BLaER1 treated with 17β-estradiol and CSF1 and Interleukin-3, amounts not matched to agents 10 nM and 100 nM (cell line): Measurements from ENCODE around the gene MCL1.
"Not testable (repeated sequence)": the region's sequence is repeated elsewhere in the genome, so short reads cannot be mapped to it uniquely, and the experiment has no call there.

Experiments used
- H3K27ac ChIP-seq, 11 experiments: shearing (Covaris generic); formaldehyde crosslinking; 2 replicates each; pipeline ENCODE4 v1.8.1; 2022
- H3K27me3 ChIP-seq, 11 experiments: shearing (Covaris generic); formaldehyde crosslinking; 2 replicates each; pipeline ENCODE4 v1.8.1; 2022
- H3K36me3 ChIP-seq, 11 experiments: shearing (Covaris generic); formaldehyde crosslinking; 2 replicates each; pipeline ENCODE4 v1.8.1; 2022
- H3K4me1 ChIP-seq, 10 experiments: shearing (Covaris generic); formaldehyde crosslinking; 2 replicates each; pipeline ENCODE4 v1.8.1; 2022
- H3K4me2 ChIP-seq, 11 experiments: shearing (Covaris generic); formaldehyde crosslinking; 2 replicates each; pipeline ENCODE4 v1.8.1; 2022
- H3K4me3 ChIP-seq, 10 experiments: shearing (Covaris generic); formaldehyde crosslinking; 2 replicates each; pipeline ENCODE4 v1.8.1; 2022
- H3K9ac ChIP-seq, 11 experiments: shearing (Covaris generic); formaldehyde crosslinking; 2 replicates each; pipeline ENCODE4 v1.8.1; 2022
- H3K9me3 ChIP-seq, 11 experiments: shearing (Covaris generic); formaldehyde crosslinking; replicated peaks in 1 of 11; 2 replicates each; pipeline ENCODE4 v1.8.1; 2022
- H4K20me1 ChIP-seq, 11 experiments: shearing (Covaris generic); formaldehyde crosslinking; 2 replicates each; pipeline ENCODE4 v1.8.1; 2022
- Cebpa-rat ChIP-seq, 11 experiments: shearing (Covaris generic); IDR thresholded peaks; 2 replicates each; pipeline ENCODE4 v1.8.1; 2022

MCL1 gene

DNA sequence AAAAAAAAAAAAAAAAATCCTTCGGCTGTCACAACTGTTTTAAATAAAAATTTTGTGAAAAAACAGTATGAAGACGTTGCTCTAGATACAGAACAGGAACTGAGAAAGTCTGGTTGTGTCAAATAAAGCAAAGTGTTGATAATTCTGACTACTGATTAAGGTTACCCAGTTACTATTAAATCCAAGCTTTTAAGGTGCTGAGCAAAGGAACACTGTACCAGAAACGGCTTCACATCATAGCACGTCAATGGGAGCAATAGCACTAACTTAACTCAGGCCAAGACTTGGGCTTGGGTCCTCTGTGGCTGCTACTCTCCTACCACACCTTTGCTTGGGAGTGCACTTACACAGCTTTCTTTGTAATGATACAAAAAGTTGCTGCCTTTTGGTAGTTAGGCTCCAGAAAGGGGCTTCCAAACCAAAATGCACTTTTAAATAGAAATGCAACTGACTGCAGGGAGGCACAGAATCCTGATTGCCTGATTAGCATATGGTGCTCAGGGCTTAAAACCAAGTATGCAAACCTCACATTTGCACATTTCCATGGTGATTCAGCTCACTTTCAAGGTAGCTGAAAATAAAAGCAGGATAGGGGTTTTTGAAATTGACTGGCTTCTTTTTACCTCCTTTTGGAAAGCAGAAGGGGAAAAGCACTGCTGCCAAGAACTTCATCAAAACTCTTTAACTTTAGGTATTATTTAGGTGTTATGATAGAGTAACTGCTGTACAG is 6.3 kb downstream of the MCL1 start:
- H4K20me1 ChIP-seq, result peaks cover 98 to 100% (median 100%) of the 10 kb centered on the region in 11 experiments
- peaks cover 73 to 89% (median 85%) of the 10 kb centered on the region in 11 experiments for H3K36me3 ChIP-seq
- peak overlapping the region in 5 of 10 experiments; percentile 21 to 99 (median 43); a peak in 9 of 20 replicates for H3K4me3 ChIP-seq
- TF ChIP-seq Cebpa-rat (IDR thresholded peaks at IDR 0.05), result no peak
- H3K9me3 ChIP-seq, result no peaks in the 10 kb centered on the region; a peak in 3 of 22 replicates
- H3K9ac ChIP-seq, result peak overlapping the region in 5 of 11 experiments; percentile 7 to 100 (median 63); a peak in 7 of 22 replicates
- H3K27me3 ChIP-seq, result no peaks in the 10 kb centered on the region
- peak overlapping the region; percentile 14 to 99 (median 92); a peak in 18 of 22 replicates for H3K4me2 ChIP-seq
- H3K4me1 ChIP-seq, result peaks cover 61 to 86% (median 78%) of the 10 kb centered on the region in 10 experiments
- H3K27ac ChIP-seq, result peak overlapping the region in 4 of 11 experiments; percentile 12 to 99 (median 36); a peak in 6 of 22 replicates

DNA sequence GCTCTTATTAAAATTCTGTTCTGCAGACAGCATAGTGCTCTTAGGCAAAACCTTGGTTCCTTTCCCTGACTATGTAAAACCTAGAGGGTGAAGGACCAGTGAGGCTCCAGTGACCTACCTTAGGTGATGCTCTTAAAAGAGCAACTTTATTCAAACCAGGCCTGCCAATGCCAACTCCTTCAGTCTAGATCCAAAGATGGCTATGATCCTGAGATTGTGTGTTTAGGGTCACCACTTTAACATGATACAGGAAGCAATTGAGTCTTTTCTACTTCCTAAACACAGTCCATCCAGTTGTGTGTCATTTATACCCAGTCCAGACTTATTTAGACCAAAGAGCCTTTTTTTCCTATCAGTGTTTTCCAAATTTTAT is 10.8 kb downstream of the MCL1 start:
- peak overlapping the region; percentile 92 to 100 (median 99) for H3K4me2 ChIP-seq
- H3K4me3 ChIP-seq, result peak overlapping the region in 9 of 10 experiments; percentile 27 to 61 (median 42); a peak in 15 of 20 replicates
- TF ChIP-seq Cebpa-rat (IDR thresholded peaks at IDR 0.05), result no peak
- H4K20me1 ChIP-seq, result peaks cover 58 to 100% (median 75%) of the 10 kb centered on the region in 11 experiments
- peak overlapping the region; percentile 16 to 100 (median 91); a peak in 20 of 22 replicates for H3K27ac ChIP-seq
- peaks cover 74 to 100% (median 97%) of the 10 kb centered on the region in 10 experiments for H3K4me1 ChIP-seq
- H3K27me3 ChIP-seq, result no peaks in the 10 kb centered on the region
- no peaks in the 10 kb centered on the region for H3K9me3 ChIP-seq
- peak overlapping the region; percentile 52 to 92 (median 71) for H3K9ac ChIP-seq
- H3K36me3 ChIP-seq, result peaks cover 28 to 51% (median 40%) of the 10 kb centered on the region in 11 experiments

DNA sequence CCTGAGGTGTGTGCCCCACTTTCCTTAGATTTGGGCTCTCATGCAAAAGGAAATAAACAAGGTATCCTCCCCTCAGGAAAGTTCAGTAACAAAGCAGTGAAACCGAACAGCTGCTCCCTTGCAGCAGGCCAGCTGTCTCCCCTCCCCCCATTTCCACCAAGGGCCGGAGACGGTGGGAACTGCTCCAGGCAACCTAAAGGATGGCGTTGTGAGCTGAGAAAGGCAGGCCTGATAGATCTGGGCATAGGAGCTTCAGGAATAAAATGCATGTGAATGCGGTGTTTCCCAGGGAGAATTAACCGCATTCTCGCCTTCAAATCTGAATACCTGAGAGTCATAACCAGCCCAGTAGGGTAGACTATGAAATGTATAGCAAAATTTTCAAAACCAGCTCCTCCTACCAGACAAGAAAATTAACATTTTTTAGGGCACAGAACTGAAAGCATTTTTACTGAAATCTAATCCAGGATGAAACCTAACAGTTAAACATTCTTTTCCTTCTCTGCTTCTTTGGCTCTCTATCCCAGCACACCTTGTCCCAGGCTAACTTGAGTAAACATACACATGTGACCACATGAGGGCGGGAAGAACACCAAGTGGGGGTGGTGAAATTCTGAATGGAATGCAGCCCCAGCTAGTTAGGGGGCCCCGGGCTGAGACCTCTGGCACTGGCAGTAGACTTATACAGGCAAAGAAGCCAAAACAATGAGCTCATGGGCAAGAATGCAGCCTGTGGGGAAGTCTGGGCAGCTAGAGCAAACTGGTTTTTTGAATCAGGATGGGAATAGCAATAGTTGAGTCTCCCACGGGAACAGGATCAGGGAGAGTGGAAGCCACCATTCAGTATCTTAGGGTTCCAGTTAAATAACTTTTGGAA is 11.5 kb downstream of the MCL1 start:
- peak overlapping the region; percentile 52 to 92 (median 71) for H3K9ac ChIP-seq
- peaks cover 22 to 44% (median 33%) of the 10 kb centered on the region in 11 experiments for H3K36me3 ChIP-seq
- no peaks in the 10 kb centered on the region for H3K9me3 ChIP-seq
- peak overlapping the region; percentile 16 to 100 (median 91) for H3K27ac ChIP-seq
- H3K4me2 ChIP-seq, result peak overlapping the region; percentile 92 to 100 (median 99)
- H3K4me1 ChIP-seq, result peaks cover 74 to 100% (median 97%) of the 10 kb centered on the region in 10 experiments
- TF ChIP-seq Cebpa-rat (IDR thresholded peaks at IDR 0.05), result no peak
- peaks cover 52 to 100% (median 68%) of the 10 kb centered on the region in 11 experiments for H4K20me1 ChIP-seq
- H3K4me3 ChIP-seq, result peak overlapping the region; percentile 27 to 61 (median 42)
- no peaks in the 10 kb centered on the region for H3K27me3 ChIP-seq

DNA sequence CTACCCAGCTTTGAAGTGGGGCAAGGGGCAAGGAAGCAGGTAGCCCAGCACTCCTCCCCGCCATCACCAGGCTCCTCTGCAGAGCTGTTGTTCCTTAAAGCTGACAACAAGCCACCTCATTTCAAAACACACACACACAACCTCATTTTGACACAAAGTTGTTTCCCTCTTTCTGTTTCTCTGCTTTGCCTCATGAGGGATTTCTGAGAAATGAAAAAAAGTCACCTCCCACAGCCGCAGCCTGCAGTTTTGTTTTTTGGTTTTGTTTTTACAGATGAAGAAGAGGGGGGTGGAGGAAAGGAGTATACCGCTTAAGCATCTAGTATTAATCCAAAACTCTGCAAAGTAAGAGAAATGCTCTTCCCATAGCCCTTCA is 12.1 kb downstream of the MCL1 start:
- peaks cover 15 to 38% (median 27%) of the 10 kb centered on the region in 11 experiments; a peak in 21 of 22 replicates for H3K36me3 ChIP-seq
- peak overlapping the region; percentile 16 to 100 (median 91) for H3K27ac ChIP-seq
- peak overlapping the region; percentile 52 to 92 (median 71) for H3K9ac ChIP-seq
- H3K27me3 ChIP-seq, result no peaks in the 10 kb centered on the region
- H3K9me3 ChIP-seq, result no peaks in the 10 kb centered on the region
- H4K20me1 ChIP-seq, result peaks cover 46 to 100% (median 62%) of the 10 kb centered on the region in 11 experiments
- no peak for TF ChIP-seq Cebpa-rat (IDR thresholded peaks at IDR 0.05)
- peak overlapping the region; percentile 27 to 61 (median 42); a peak in 19 of 20 replicates for H3K4me3 ChIP-seq
- peaks cover 79 to 100% (median 99%) of the 10 kb centered on the region in 10 experiments for H3K4me1 ChIP-seq
- peak overlapping the region; percentile 92 to 100 (median 99) for H3K4me2 ChIP-seq

DNA sequence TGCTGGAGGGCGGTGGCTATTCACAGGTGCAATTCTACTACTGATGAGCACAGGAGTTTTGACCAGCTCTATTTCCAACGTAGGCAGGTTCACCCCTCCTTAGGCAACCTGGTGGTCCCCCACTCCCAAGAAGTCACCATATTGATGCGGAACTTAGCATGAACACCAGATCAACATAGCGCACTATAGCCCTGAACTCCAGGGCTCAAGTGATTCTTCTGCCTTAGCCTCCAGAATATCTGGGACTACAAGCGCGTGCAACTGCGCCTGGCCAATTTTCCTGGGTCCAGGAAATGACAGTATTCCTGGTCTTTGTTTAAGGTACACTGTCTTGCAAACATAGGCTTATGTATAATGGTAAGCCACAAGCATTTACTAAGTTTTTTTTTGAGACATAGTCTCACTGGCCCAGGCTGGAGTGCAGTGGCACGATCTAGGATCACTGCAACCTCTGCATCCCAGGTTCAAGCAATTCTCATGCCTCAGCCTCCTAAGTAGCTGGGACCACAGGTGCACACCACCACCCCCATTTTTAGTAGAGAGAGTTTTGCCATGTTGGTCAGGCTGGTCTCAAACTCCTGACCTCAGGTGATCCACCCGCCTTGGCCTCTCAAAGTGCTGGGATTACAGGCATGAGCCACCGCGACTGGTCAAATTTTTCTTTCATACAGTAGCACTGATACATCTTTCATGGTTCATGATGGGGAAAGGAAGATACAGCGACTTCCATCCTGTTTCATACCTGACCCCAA is 12.6 kb downstream of the MCL1 start:
- TF ChIP-seq Cebpa-rat (IDR thresholded peaks at IDR 0.05), result no peak
- Histone ChIP-seq H3K9ac (peak overlapping the region; percentile 52 to 92 (median 71); a peak in 21 of 22 replicates), H3K9me3 (no peaks in the 10 kb centered on the region), H3K27ac (peak overlapping the region; percentile 16 to 100 (median 91); a peak in 21 of 22 replicates), H3K27me3 (no peaks in the 10 kb centered on the region), H3K4me1 (peaks cover 85 to 100% (median 99%) of the 10 kb centered on the region in 10 experiments), H3K36me3 (peaks cover 10 to 32% (median 21%) of the 10 kb centered on the region in 11 experiments; a peak in 19 of 22 replicates), H4K20me1 (peaks cover 40 to 100% (median 57%) of the 10 kb centered on the region in 11 experiments; a peak in 21 of 22 replicates), H3K4me2 (peak overlapping the region; percentile 92 to 100 (median 99)), H3K4me3 (peak overlapping the region in 6 of 10 experiments; percentile 40 to 61 (median 44); a peak in 5 of 20 replicates)

DNA sequence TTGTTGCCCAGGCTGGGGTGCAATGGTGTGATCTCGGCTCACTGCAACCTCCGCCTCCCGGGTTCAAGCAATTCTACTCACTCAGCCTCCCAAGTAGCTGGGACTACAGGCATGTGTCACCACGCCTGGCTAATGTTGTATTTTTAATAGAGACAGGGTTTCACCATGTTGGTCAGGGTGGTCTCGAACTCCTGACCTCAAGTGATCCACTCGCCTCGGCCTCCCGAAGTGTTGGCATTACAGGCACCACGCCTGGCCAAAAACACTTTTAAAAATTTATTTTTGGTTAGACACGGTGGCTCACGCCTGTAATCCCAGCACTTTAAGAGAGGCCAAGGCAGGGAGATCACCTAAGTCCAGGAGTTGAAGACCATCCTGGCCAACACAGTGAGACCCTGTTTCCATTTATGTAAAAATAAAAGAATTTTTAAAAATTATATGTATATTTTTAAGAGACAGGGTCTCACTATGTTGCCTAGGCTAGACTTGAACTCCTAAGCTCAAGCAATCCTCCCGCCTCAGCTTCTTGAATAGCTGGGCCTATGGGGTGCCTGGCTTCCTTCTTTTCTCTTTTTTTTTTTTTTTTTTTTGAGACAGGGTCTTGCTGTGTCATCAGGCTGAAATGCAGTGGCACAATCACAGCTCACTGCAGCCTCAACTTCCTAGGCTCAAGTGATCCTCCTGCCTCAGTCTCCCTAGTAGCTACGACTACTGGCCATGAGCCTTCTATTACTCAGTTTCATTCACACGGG is 14.0 kb downstream of the MCL1 start:
- H3K9ac ChIP-seq, result peak overlapping the region in 10 of 11 experiments; percentile 22 to 95 (median 88); a peak in 15 of 22 replicates
- peak overlapping the region; percentile 92 to 100 (median 99) for H3K4me2 ChIP-seq
- peak overlapping the region; percentile 33 to 100 (median 91); a peak in 20 of 22 replicates for H3K27ac ChIP-seq
- H3K9me3 ChIP-seq, H3K4me3 ChIP-seq, H3K27me3 ChIP-seq: not testable (repeated sequence)
- H3K4me1 ChIP-seq, result peaks cover 88 to 100% (median 95%) of the 10 kb centered on the region in 10 experiments
- H3K36me3 ChIP-seq, result peaks cover 0 to 19% (median 10%) of the 10 kb centered on the region in 11 experiments; a peak in 12 of 22 replicates
- peaks cover 26 to 99% (median 43%) of the 10 kb centered on the region in 11 experiments; a peak in 21 of 22 replicates for H4K20me1 ChIP-seq
